ENCODE data around the gene MTA1.
A peak's percentile ranks its signal among the peaks of the same experiment; 100 is the strongest.

- TF ChIP-seq CTCF (IDR thresholded peaks at IDR 0.05) (peak; percentile 73), EZH2 (IDR thresholded peaks at IDR 0.05) (no peak)
Measured at GRCh38 chr14:105448706-105449111, 29.1 kb downstream of the MTA1 start.

Measured in neural progenitor cell (in vitro differentiated cells).